HepG2 (cell line): ENCODE measurements around the gene TPGS1. TPM values are rescaled to one million over a fixed set of nuclear protein-coding genes. Genes with fewer than 3 reads are reported as not detected.

Source experiments
- HHEX ChIP-seq: IDR thresholded peaks from 2 replicates; pipeline ENCODE4 v1.6.1; 2016; ENCODE audit warnings: control low read depth
- MAFF ChIP-seq: IDR thresholded peaks from 2 replicates; pipeline ENCODE4 v1.6.1; 2011; ENCODE audit warnings: low read depth, low read length, improper control_type of control experiment
- SAFB2 ChIP-seq: sonication (generic); formaldehyde crosslinking; IDR thresholded peaks from 2 replicates; pipeline ENCODE4 v1.5.1; 2020; ENCODE audit warnings: missing genetic modification reagents, low read depth, mild to moderate bottlenecking, borderline replicate concordance
- TP53 ChIP-seq: sonication (generic); formaldehyde crosslinking; conservative IDR thresholded peaks from 2 replicates; pipeline ENCODE4 v1.4.0; 2020; ENCODE audit warnings: missing genetic modification reagents
- ZFP90 ChIP-seq: sonication (generic); formaldehyde crosslinking; IDR thresholded peaks from 2 replicates; pipeline ENCODE4 v1.8.0; 2022; ENCODE audit warnings: missing genetic modification reagents, mild to moderate bottlenecking, inconsistent platforms, borderline replicate concordance
- ZNF205 ChIP-seq: IDR thresholded peaks from 2 replicates; pipeline ENCODE4 v1.6.1; 2018; ENCODE audit warnings: missing biosample characterization, missing genetic modification reagents
- ZNF331 ChIP-seq: sonication (generic); formaldehyde crosslinking; IDR thresholded peaks from 2 replicates; pipeline ENCODE4 v1.4.0; 2020; ENCODE audit warnings: missing genetic modification reagents
- ZNF570 ChIP-seq: sonication (generic); formaldehyde crosslinking; IDR thresholded peaks from 2 replicates; pipeline ENCODE4 v1.4.0; 2020; ENCODE audit warnings: mild to moderate bottlenecking, missing genetic modification reagents, borderline replicate concordance
- ZNF878 ChIP-seq: sonication (generic); formaldehyde crosslinking; IDR thresholded peaks from 2 replicates; pipeline ENCODE4 v1.8.1; 2023; ENCODE audit warnings: mild to moderate bottlenecking, missing genetic modification reagents, moderate library complexity
- polyA plus RNA-seq, 8 experiments: library from polyadenylated mRNA; depleted of rRNA in 3 of 8; stranded (reverse) in 7 of 8; unstranded in 1 of 8; fragments of >200 nt; fragmentation: Illumina TruSeq in 4 of 8; extraction: Trizol in 4 of 8; gene quantifications; 2 replicates each; pipeline versions ENCODE4 v1.2.1 to v1.2.3, GENCODE V29; 2011 to 2016; ENCODE audit warnings: low read depth in 4 of 8, missing spikeins in 1 of 8, mixed read lengths in 1 of 8; ENCODE audit not compliant: insufficient read depth in 1 of 8
- total RNA-seq, 5 experiments: library from RNA; depleted of rRNA; stranded (reverse); fragments of >200 nt; fragmentation: Illumina TruSeq; extraction: Trizol; gene quantifications; 2 replicates each; pipeline ENCODE4 v1.2.3, GENCODE V29; 2016; ENCODE audit warnings: low read depth in 1 of 5
- TF ChIP-seq, protein P1 (sequence below), 2 experiments: sonication (generic) in 1 of 2; formaldehyde crosslinking in 1 of 2; IDR thresholded peaks; 2 replicates each; pipeline versions ENCODE4 v1.4.0 to v1.6.1; 2018 to 2020; ENCODE audit warnings: missing genetic modification reagents in 2 of 2, borderline replicate concordance in 1 of 2, low read depth in 1 of 2, mild to moderate bottlenecking in 1 of 2, missing biosample characterization in 1 of 2
- TF ChIP-seq, protein P2 (sequence below): sonication (generic); formaldehyde crosslinking; IDR thresholded peaks from 2 replicates; pipeline ENCODE4 v1.9.0; 2022; ENCODE audit warnings: missing genetic modification reagents, mild to moderate bottlenecking, borderline replicate concordance

TPGS1 gene
- total and polyA plus RNA-seq, 2 of the 13 experiments (the other 11 are each of a cell fraction or from before 2014, with no cell fraction given): 1.1 to 6.2 TPM

DNA sequence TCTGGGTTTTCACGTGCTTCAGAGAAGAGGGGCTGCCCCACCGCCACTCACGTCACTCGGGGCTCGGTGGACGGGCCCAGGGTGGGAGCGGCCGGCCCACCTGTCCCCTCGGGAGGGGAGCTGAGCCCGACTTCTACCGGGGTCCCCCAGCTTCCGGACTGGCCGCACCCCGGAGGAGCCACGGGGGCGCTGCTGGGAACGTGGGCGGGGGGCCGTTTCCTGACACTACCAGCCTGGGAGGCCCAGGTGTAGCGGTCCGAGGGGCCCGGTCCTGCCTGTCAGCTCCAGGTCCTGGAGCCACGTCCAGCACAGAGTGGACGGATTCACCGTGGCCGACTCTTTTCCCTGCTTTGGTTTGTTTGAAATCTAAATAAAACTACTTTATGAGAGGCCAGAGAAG, 34.4 kb downstream of the TPGS1 start (continued):
- TF ChIP-seq, protein P1, sequence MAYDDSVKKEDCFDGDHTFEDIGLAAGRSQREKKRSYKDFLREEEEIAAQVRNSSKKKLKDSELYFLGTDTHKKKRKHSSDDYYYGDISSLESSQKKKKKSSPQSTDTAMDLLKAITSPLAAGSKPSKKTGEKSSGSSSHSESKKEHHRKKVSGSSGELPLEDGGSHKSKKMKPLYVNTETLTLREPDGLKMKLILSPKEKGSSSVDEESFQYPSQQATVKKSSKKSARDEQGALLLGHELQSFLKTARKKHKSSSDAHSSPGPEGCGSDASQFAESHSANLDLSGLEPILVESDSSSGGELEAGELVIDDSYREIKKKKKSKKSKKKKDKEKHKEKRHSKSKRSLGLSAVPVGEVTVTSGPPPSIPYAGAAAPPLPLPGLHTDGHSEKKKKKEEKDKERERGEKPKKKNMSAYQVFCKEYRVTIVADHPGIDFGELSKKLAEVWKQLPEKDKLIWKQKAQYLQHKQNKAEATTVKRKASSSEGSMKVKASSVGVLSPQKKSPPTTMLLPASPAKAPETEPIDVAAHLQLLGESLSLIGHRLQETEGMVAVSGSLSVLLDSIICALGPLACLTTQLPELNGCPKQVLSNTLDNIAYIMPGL (CRISPR knock-in tag; IDR thresholded peaks at IDR 0.05; ENCODE audit: borderline replicate concordance in 1 of 2, low read depth in 1 of 2): no peak
- TF ChIP-seq TP53 (CRISPR knock-in tag) (no peak), SAFB2 (CRISPR knock-in tag) (no peak), ZNF570 (CRISPR knock-in tag) (no peak), ZNF878 (CRISPR knock-in tag) (no peak), ZNF331 (CRISPR knock-in tag) (no peak), MAFF (no peak), ZFP90 (CRISPR knock-in tag) (no peak), ZNF205 (CRISPR knock-in tag) (no peak), HHEX (CRISPR knock-in tag) (no peak)
- TF ChIP-seq, protein P2, sequence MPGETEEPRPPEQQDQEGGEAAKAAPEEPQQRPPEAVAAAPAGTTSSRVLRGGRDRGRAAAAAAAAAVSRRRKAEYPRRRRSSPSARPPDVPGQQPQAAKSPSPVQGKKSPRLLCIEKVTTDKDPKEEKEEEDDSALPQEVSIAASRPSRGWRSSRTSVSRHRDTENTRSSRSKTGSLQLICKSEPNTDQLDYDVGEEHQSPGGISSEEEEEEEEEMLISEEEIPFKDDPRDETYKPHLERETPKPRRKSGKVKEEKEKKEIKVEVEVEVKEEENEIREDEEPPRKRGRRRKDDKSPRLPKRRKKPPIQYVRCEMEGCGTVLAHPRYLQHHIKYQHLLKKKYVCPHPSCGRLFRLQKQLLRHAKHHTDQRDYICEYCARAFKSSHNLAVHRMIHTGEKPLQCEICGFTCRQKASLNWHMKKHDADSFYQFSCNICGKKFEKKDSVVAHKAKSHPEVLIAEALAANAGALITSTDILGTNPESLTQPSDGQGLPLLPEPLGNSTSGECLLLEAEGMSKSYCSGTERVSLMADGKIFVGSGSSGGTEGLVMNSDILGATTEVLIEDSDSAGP (CRISPR knock-in tag): no peak
